AG04450 (cell line): ENCODE results near the gene GRM5. TPM values are rescaled to one million over a fixed set of nuclear protein-coding genes. Genes with fewer than 3 reads are reported as not detected.
"Not testable (repeated sequence)": the region's sequence is repeated elsewhere in the genome, so short reads cannot be mapped to it uniquely, and the experiment has no call there.

Source experiments
- CTCF ChIA-PET: fragments of 300-600, 350-600 bp; formaldehyde crosslinking; extraction: SDS; loops from one replicate; lab custom pipeline; 2022; ENCODE audit warnings: antibody characterized with exemption, inconsistent platforms; lab: Charles Lee
- POLR2A ChIA-PET: fragments of 350-600 bp; formaldehyde crosslinking; extraction: SDS; loops from one replicate; lab custom pipeline; 2021; ENCODE audit warnings: antibody characterized with exemption, inconsistent platforms; lab: Yijun Ruan, JAX
- DNase-seq: peaks from one replicate; pipeline ENCODE4 v3.0.0-alpha.2; 2011; ENCODE audit warnings: low read depth, low spot score
- H3K27ac ChIP-seq: one replicate; pipeline ENCODE4 v1.5.1; 2012; ENCODE audit warnings: low read depth, low read length, control low read depth
- H3K27me3 ChIP-seq: one replicate; pipeline ENCODE4 v1.6.0; 2012; ENCODE audit warnings: low read length; ENCODE audit not compliant: control insufficient read depth, insufficient read depth
- H3K4me3 ChIP-seq: 2 replicates; pipeline ENCODE4 v1.5.1; 2011; ENCODE audit warnings: mild to moderate bottlenecking, low read depth, low read length, control low read depth
- H3K9me3 ChIP-seq: 2 replicates; pipeline ENCODE4 v1.5.1; 2012; ENCODE audit warnings: low read length; ENCODE audit not compliant: control insufficient read depth, insufficient read depth
- polyA plus RNA-seq: library from polyadenylated mRNA; depleted of rRNA; stranded (reverse); fragments of >200 nt; gene quantifications from 2 replicates; pipeline ENCODE4 v1.2.3, GENCODE V29; 2011
- TF ChIP-seq, protein P1 (sequence below): IDR thresholded peaks from 2 replicates; pipeline ENCODE4 v1.5.1; 2011; ENCODE audit warnings: low read depth, low read length, control low read depth, inconsistent platforms

The GRM5 gene
- polyA plus RNA-seq, 1 experiment, result 0.01 TPM

DNA sequence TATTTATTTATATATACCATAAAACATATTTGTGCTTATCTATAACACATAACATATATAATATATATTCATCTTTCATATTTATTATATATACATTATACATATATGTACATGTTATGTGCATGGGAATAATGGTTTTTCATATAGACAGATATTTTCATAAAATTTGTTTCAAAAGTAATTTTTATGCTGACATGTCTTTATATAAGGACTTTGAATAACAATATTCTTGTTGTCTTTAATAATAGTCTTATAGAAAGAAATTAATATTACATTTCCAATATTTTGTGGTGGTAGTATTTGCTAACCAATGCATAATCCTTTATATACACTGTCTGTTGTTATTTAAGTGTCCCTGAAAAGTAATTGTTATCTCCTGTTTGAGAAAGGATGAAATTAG lies 49.6 kb downstream of the GRM5 start:
- POLR2A ChIA-PET, result no interaction called here
- H3K27me3 ChIP-seq, result no peaks in the 10 kb centered on the region
- CTCF ChIA-PET, result no interaction called here
- DNase-seq, result no peak
- no peaks in the 10 kb centered on the region for H3K9me3 ChIP-seq
- no peak overlapping the region for H3K27ac ChIP-seq
- TF ChIP-seq, protein P1, sequence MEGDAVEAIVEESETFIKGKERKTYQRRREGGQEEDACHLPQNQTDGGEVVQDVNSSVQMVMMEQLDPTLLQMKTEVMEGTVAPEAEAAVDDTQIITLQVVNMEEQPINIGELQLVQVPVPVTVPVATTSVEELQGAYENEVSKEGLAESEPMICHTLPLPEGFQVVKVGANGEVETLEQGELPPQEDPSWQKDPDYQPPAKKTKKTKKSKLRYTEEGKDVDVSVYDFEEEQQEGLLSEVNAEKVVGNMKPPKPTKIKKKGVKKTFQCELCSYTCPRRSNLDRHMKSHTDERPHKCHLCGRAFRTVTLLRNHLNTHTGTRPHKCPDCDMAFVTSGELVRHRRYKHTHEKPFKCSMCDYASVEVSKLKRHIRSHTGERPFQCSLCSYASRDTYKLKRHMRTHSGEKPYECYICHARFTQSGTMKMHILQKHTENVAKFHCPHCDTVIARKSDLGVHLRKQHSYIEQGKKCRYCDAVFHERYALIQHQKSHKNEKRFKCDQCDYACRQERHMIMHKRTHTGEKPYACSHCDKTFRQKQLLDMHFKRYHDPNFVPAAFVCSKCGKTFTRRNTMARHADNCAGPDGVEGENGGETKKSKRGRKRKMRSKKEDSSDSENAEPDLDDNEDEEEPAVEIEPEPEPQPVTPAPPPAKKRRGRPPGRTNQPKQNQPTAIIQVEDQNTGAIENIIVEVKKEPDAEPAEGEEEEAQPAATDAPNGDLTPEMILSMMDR, result no peak
- no peak overlapping the region for H3K4me3 ChIP-seq

DNA sequence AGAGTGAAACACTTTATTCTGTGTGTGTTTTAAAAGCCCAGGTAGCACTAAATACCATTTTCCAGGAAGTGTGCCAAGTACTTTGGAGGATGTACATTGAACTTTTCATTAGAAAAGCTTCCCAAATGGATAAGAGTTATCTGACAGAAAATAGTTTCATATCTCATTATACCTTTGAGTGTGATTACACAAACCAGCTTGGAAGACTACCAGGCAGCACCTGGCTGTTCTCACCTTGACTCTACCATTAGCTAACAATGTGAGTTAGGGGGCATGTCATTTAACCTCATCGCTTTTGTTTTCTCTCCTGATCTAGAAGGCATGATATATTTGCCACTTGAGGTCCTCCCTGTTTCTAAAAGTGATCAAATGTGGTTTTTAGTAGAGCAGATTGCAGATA lies 50.2 kb downstream of the GRM5 start:
- DNase-seq, result no peak
- TF ChIP-seq, protein P1, result no peak
- ChIA-PET CTCF (no interaction called here), POLR2A (no interaction called here)
- Histone ChIP-seq H3K9me3 (no peaks in the 10 kb centered on the region), H3K4me3 (no peak overlapping the region), H3K27ac (no peak overlapping the region), H3K27me3 (no peaks in the 10 kb centered on the region)

DNA sequence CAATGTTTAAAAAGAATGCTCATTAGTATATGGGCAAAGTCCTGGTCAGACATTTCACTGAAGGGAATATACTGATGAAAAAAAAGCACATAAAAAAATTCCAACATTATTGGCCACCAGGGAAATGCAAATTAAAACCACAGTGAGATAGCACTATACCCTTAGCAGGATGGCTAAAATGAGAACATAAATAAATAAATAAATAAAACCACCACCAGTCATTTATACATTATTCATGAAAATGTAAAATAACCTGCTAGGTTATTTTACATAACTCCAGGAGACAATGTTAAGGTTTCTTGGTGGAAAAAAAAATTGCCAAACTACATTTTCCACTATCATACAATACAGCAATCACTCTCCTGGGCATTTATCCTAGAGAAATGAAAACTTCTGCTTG lies 64.9 kb downstream of the GRM5 start:
- H3K27me3 ChIP-seq, DNase-seq, POLR2A ChIA-PET: not testable (repeated sequence)

DNA sequence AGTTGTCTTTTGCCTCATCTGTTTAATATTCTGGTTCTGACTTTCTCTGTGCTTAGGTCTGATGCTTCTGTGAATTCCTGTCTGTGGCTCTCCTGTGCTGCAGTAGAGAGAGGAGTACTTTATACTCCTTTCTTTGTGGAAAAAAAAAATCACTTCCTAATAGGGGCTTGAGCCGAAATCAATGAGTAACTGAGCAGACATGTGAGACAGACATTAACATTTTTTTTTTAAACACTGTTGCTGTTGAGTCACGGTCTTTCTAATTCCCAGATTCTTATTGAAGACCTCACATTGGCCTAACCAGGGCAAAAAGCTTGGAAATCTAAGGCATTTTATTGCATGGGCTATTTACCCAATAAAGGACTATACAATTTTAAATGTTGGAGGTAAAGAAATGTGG lies 86.1 kb downstream of the GRM5 start:
- Histone ChIP-seq H3K27me3 (no peaks in the 10 kb centered on the region), H3K4me3 (no peak overlapping the region), H3K9me3 (no peaks in the 10 kb centered on the region), H3K27ac (peak overlapping the region; percentile 48)
- ChIA-PET POLR2A (no interaction called here), CTCF (no interaction called here)
- peak; percentile 51 for DNase-seq
- TF ChIP-seq, protein P1, result no peak

More for the DNA sequence above, 64.9 kb downstream of the GRM5 start:
- H3K27ac ChIP-seq, H3K4me3 ChIP-seq, CTCF ChIA-PET, H3K9me3 ChIP-seq: not testable (repeated sequence)

DNA sequence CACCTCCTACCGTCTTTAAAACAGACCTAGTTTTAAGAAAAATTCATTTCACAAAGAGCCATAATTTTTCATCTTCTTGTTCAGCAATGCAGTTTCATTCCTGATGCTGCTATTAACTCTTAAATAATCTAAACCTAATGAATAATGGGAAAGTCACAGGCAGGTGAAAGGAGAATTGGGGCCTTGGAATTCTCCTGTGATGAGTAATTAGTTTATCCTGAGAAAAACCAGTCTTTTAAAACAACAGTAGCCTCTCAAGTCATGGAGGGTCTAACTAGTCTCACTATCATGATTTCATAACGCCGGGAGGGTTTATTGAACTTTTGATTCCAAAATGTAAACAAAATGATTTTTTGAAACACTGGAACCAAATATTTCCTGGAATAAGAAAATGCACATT lies 86.8 kb downstream of the GRM5 start:
- not testable (repeated sequence) for DNase-seq

DNA sequence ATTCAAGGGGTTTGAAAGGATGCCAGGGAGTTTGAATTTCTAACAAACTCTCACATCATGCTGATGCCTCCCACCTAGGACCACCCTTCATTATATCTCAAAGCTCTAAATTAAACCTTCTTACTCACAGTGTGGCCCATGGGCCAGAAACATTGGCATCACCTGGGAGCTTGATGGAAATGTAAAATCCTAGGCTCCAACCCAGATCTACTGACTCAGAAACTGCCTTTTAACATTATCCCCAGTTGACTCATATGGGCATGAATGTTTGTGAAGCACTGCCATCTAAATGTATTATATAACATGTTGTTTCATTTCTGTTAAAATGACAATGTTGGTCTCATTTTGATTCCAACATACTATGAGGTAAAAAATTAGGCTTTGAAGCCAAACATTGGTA lies 90.3 kb downstream of the GRM5 start:
- H3K9me3 ChIP-seq, POLR2A ChIA-PET, CTCF ChIA-PET, H3K4me3 ChIP-seq, H3K27me3 ChIP-seq, DNase-seq, H3K27ac ChIP-seq: not testable (repeated sequence)

More for the DNA sequence above, 86.8 kb downstream of the GRM5 start:
- H3K4me3 ChIP-seq, H3K27ac ChIP-seq, CTCF ChIA-PET, H3K27me3 ChIP-seq, POLR2A ChIA-PET, H3K9me3 ChIP-seq: not testable (repeated sequence)

DNA sequence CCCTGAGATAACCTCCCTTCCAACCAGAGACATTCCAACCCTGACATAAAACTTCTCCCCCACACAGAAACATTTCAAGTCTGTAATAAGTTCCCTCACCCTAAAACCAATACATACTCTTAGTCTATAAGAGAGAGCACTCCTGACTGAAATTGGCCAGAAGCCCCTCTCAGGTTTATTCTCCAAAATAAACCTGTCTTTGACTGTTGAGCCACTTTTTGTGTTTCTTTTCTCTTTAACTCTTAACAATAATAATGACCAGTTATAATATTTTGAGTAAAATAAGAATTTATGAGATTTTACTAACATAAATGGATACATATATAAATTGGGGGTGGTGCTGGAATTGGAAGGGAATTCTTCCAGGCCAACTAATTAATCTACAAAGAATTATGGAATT lies 93.6 kb downstream of the GRM5 start:
- TF ChIP-seq, protein P1, result no peak
- H3K9me3 ChIP-seq, result no peaks in the 10 kb centered on the region
- no peak overlapping the region for H3K4me3 ChIP-seq
- no peak overlapping the region for H3K27ac ChIP-seq
- POLR2A ChIA-PET, result no interaction called here
- CTCF ChIA-PET, result no interaction called here
- H3K27me3 ChIP-seq, result no peaks in the 10 kb centered on the region
- DNase-seq, result no peak

DNA sequence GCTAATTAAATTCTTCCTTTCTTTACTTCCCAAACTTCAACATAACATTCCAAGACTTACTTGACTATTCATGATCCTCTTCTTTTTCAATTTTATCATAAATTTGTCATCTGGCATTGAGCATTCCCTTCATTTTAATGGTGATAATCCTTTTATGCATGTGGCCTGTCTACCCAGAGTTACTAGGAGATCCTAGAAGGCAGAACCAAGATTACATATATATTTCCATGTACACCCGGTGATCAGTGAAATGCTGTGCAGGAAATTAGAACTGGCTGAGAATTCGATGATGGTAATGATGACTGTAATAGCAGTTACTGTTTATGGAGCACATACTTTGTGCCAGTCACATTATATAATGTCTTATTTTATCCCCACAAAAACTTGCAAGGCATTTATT lies 104.2 kb downstream of the GRM5 start:
- H3K27me3 ChIP-seq, H3K9me3 ChIP-seq, CTCF ChIA-PET, H3K4me3 ChIP-seq, POLR2A ChIA-PET, H3K27ac ChIP-seq, DNase-seq: not testable (repeated sequence)

DNA sequence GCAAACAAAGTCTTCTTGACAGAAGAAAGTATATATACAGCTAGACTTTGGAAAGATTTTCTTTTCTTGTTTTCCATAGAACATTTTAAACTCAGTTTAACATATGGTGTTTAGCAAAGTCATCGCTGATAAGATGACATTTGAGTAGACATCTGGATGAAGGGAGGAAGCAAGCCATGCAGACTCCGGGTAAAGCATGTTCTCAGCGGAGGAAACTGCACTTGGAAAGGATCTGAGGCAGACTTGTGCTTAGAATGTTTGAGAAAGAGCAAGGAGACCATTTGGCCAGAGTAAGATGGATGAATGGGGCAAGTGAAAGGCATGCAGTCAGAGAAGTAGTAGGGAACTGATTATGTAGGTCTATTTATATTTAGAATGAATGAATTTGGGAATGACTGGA lies 105.9 kb downstream of the GRM5 start:
- H3K27ac ChIP-seq, DNase-seq, POLR2A ChIA-PET: not testable (repeated sequence)

More for the DNA sequence above, 105.9 kb downstream of the GRM5 start:
- H3K4me3 ChIP-seq, H3K9me3 ChIP-seq, H3K27me3 ChIP-seq, CTCF ChIA-PET: not testable (repeated sequence)
